ENCODE measurements around the gene USP38. TPM values are rescaled to one million over a fixed set of nuclear protein-coding genes. Genes with fewer than 3 reads are reported as not detected.

The USP38 gene
- total RNA-seq, 4 donors from 2014 or later = 11.9 to 20.6 (median 17.9) TPM

DNA sequence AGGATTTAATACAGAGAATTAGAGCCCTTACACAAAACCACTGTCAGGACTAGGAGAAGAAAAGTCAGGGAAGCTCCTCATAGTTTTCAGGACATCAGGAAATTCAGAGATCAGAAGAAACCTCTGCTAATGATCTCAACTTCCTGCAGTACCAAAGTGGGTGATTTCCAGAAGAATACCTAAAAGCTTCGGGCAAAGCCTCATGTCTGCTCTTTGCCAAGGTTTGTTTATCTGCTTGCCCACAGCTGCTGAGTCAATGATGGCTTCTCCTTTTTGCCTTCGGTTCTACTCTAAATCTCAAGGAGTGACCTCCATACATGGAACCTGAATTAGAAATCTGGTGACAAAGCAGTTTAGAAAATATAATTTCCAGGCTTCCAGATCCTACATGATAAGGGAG lies 68.4 kb downstream of the USP38 start:
- Histone ChIP-seq H3K36me3 (no peaks in the 10 kb centered on the region), H3K27ac (no peak overlapping the region), H3K27me3 (no peaks in the 10 kb centered on the region), H3K4me1 (peaks cover 0 to 21% (median 0%) of the 10 kb centered on the region in 3 donors), H3K4me3 (no peak overlapping the region), H3K9me3 (no peaks in the 10 kb centered on the region)
- TF ChIP-seq CTCF (IDR thresholded peaks at IDR 0.05) = no peak
- TF ChIP-seq POLR2A (IDR thresholded peaks at IDR 0.05) = no peak
- 22 to 37% methylated on average over 2 of the region's 2 CpGs for WGBS, 2 donors
- intact Hi-C loops (cut with DNase I) = no loop called here
- DNase-seq = no peak

DNA sequence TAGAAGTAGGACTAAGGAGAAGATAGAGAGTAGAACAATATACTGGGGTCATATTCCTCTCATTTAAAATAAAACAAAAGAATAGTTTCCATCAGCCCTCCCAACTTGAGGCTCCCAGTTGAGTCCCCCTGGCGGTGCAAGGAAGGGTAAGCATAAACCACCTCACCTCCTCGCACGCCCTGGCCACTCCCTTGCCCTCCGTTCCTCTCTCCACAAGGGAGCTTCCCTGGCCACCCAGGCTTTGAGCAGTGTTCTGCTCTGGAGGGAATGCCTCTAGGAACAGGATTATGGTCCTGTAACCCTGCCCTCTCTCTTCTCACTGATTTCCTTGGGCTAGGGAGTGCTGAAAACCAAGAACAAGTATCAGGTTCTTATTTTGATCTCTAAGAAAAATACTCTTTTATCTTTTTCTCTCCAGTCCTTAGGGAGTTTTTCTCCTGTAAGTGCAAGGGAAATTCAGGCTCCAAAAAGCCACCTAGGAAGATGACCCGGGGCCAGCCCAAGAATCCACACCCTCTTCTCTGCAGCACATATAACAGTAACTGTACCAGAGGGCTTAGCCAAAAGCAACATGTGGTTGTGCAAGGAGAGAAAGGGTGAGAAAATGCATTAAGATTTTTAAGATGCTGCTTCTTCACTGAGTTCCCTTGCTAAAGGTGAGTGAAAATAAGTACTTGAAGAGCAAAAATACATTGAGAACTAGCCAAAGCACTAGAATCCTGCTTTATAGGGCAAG lies 69.9 kb downstream of the USP38 start:
- Histone ChIP-seq H3K27me3 (no peaks in the 10 kb centered on the region), H3K36me3 (no peaks in the 10 kb centered on the region), H3K27ac (no peak overlapping the region), H3K4me1 (peaks cover 0 to 21% (median 0%) of the 10 kb centered on the region in 3 donors), H3K9me3 (no peaks in the 10 kb centered on the region), H3K4me3 (no peak overlapping the region)
- DNase-seq = no peak
- no peak for TF ChIP-seq CTCF (IDR thresholded peaks at IDR 0.05)
- no peak for TF ChIP-seq POLR2A (IDR thresholded peaks at IDR 0.05)
- 77 to 83% methylated on average over 5 of the region's 5 CpGs for WGBS, 2 donors
- intact Hi-C loops (cut with DNase I) = no loop called here

GRCh38 chr4:143256456-143256855 lies 71.7 kb downstream of the USP38 start:
- H3K36me3 ChIP-seq = no peaks in the 10 kb centered on the region
- intact Hi-C loops (cut with DNase I) = no loop called here
- peaks cover 0 to 10% (median 0%) of the 10 kb centered on the region in 3 donors for H3K4me1 ChIP-seq
- TF ChIP-seq POLR2A (IDR thresholded peaks at IDR 0.05) (no peak), CTCF (IDR thresholded peaks at IDR 0.05) (no peak)
- no peaks in the 10 kb centered on the region for H3K27me3 ChIP-seq
- no peaks in the 10 kb centered on the region for H3K9me3 ChIP-seq
- H3K27ac ChIP-seq = no peak overlapping the region
- WGBS, 2 donors = 59 to 62% methylated on average over 2 of the region's 2 CpGs
- no peak for DNase-seq
- no peak overlapping the region for H3K4me3 ChIP-seq

DNA sequence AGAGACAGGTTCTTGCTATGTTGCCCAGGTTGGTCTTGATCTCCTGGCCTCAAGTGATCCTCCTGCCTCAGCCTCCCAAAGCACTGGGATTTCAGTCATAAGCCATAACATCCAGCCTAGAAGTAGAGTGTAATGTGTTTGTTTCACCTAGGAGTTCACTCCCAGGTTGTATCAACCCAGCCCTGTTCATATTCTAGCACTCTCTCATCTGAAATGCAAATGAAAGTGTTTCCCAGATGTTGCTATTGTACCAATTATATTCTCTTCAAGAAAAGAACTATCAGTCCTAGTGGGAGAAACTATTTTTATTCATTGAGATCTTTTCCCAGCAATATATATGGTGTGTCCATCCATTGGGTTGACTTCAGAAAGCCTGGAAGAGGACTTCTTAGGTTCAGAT lies 72.6 kb downstream of the USP38 start:
- H3K27me3 ChIP-seq = no peaks in the 10 kb centered on the region
- H3K27ac ChIP-seq = no peak overlapping the region
- intact Hi-C loops (cut with DNase I) = no loop called here
- no peak for DNase-seq
- no peaks in the 10 kb centered on the region for H3K36me3 ChIP-seq
- no peak overlapping the region for H3K4me3 ChIP-seq
- TF ChIP-seq POLR2A (IDR thresholded peaks at IDR 0.05) = no peak
- TF ChIP-seq CTCF (IDR thresholded peaks at IDR 0.05) = no peak
- peaks cover 0 to under 1% (median 0%) of the 10 kb centered on the region in 3 donors for H3K4me1 ChIP-seq
- H3K9me3 ChIP-seq = no peaks in the 10 kb centered on the region

DNA sequence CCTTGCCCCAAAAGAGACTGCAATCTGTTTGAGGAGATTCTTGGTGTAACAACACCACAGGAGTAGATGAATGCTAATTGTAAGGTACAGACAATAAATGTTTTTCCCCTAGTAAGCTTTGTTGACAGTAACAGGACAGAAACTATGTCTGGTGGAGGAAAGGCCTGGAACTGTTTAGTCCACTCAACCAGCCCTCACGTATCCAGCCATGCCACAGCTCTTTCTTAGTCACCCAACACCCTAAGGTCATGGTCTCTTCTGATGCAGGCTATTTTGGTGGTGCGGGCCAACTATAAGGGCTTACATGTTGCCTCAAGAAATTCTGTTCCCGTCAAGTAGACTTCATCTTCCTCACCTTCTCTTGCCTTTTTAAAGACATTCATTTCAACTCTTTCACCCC lies 76.0 kb downstream of the USP38 start:
- H3K4me3 ChIP-seq = no peak overlapping the region
- H3K36me3 ChIP-seq = no peaks in the 10 kb centered on the region
- WGBS, 2 donors = 72 to 88% methylated on average over 3 of the region's 3 CpGs
- TF ChIP-seq CTCF (IDR thresholded peaks at IDR 0.05) = no peak
- no peak for TF ChIP-seq POLR2A (IDR thresholded peaks at IDR 0.05)
- no peaks in the 10 kb centered on the region for H3K9me3 ChIP-seq
- H3K4me1 ChIP-seq = no peaks in the 10 kb centered on the region
- H3K27me3 ChIP-seq = no peaks in the 10 kb centered on the region
- no peak for DNase-seq
- H3K27ac ChIP-seq = no peak overlapping the region
- intact Hi-C loops (cut with DNase I) = no loop called here

Measured in esophagus squamous epithelium (tissue), 5 donors.